ENCODE measurements around the gene ZFPL1.

GRCh38 chr11:65125197-65126056, 41.4 kb downstream of the ZFPL1 start:
- TF ChIP-seq, protein P1, sequence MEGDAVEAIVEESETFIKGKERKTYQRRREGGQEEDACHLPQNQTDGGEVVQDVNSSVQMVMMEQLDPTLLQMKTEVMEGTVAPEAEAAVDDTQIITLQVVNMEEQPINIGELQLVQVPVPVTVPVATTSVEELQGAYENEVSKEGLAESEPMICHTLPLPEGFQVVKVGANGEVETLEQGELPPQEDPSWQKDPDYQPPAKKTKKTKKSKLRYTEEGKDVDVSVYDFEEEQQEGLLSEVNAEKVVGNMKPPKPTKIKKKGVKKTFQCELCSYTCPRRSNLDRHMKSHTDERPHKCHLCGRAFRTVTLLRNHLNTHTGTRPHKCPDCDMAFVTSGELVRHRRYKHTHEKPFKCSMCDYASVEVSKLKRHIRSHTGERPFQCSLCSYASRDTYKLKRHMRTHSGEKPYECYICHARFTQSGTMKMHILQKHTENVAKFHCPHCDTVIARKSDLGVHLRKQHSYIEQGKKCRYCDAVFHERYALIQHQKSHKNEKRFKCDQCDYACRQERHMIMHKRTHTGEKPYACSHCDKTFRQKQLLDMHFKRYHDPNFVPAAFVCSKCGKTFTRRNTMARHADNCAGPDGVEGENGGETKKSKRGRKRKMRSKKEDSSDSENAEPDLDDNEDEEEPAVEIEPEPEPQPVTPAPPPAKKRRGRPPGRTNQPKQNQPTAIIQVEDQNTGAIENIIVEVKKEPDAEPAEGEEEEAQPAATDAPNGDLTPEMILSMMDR (IDR thresholded peaks at IDR 0.05) = no peak
- TF ChIP-seq POLR2A (IDR thresholded peaks at IDR 0.05) = no peak
- TF ChIP-seq POLR2AphosphoS5 (IDR thresholded peaks at IDR 0.05) = no peak
- TF ChIP-seq EP300 (IDR thresholded peaks at IDR 0.05) = no peak

Measured in gastroesophageal sphincter (tissue), 3 donors.